ENCODE results near the gene NARS2.
"Not testable (repeated sequence)": the region's sequence is repeated elsewhere in the genome, so short reads cannot be mapped to it uniquely, and the experiment has no call there.

The NARS2 gene

GRCh38 chr11:78574386-78575381 lies at the start of gene NARS2:
Gene NARS2 (minus strand): TSS chr11:78574864. CDS start chr11:78574488, 376 bp downstream.
- DNase-seq = peak; percentile 96

- no peak for DNase-seq
Measured at GRCh38 chr11:78622666-78623065, 48.0 kb upstream of the NARS2 start.

- DNase-seq = no peak
Measured at GRCh38 chr11:78620159-78620558, 45.5 kb upstream of the NARS2 start.

GRCh38 chr11:78615724-78616123 lies 41.1 kb upstream of the NARS2 start:
- no peak for DNase-seq

- no peak for DNase-seq
Measured at GRCh38 chr11:78613378-78613813, 38.7 kb upstream of the NARS2 start.

- DNase-seq = no peak
Measured at GRCh38 chr11:78612721-78613377, 38.2 kb upstream of the NARS2 start.

GRCh38 chr11:78609321-78609720 lies 34.7 kb upstream of the NARS2 start:
- DNase-seq = not testable (repeated sequence)

GRCh38 chr11:78607696-78608095 lies 33.0 kb upstream of the NARS2 start:
- no peak for DNase-seq

GRCh38 chr11:78606667-78607066 lies 32.0 kb upstream of the NARS2 start:
- no peak for DNase-seq

GRCh38 chr11:78605296-78605695 lies 30.6 kb upstream of the NARS2 start:
- DNase-seq = no peak

GRCh38 chr11:78603792-78604191 lies 29.1 kb upstream of the NARS2 start:
- DNase-seq = no peak

GRCh38 chr11:78602771-78603170 lies 28.1 kb upstream of the NARS2 start:
- DNase-seq = not testable (repeated sequence)

- not testable (repeated sequence) for DNase-seq
Measured at GRCh38 chr11:78601066-78601465, 26.4 kb upstream of the NARS2 start.

- DNase-seq = not testable (repeated sequence)
Measured at GRCh38 chr11:78597579-78597978, 22.9 kb upstream of the NARS2 start.

GRCh38 chr11:78595436-78596130 lies 20.9 kb upstream of the NARS2 start:
- DNase-seq = no peak

- DNase-seq = no peak
Measured at GRCh38 chr11:78594814-78595213, 20.1 kb upstream of the NARS2 start.

GRCh38 chr11:78588517-78588916 lies 13.9 kb upstream of the NARS2 start:
- no peak for DNase-seq

- no peak for DNase-seq
Measured at GRCh38 chr11:78587446-78587845, 12.8 kb upstream of the NARS2 start.

- no peak for DNase-seq
Measured at GRCh38 chr11:78586452-78587046, 11.9 kb upstream of the NARS2 start.

GRCh38 chr11:78583889-78584288 lies 9.2 kb upstream of the NARS2 start:
- DNase-seq = no peak

GRCh38 chr11:78577495-78577894 lies 2.8 kb upstream of the NARS2 start:
- DNase-seq = no peak

- DNase-seq = no peak
Measured at GRCh38 chr11:78576549-78577097, 2.0 kb upstream of the NARS2 start.

GRCh38 chr11:78575478-78575877 lies 814 bp upstream of the NARS2 start:
- no peak for DNase-seq
